Tibial nerve (tissue), 4 donors: ENCODE data around the gene OSTF1.

Experiments used
- EP300 ChIP-seq, 2 donors: sonication (generic); formaldehyde crosslinking; IDR thresholded peaks; one replicate each; pipeline ENCODE4 v1.6.1; 2017; ENCODE audit warnings: antibody characterized with exemption in 2 of 2, mild to moderate bottlenecking in 1 of 2
- POLR2A ChIP-seq, 2 donors: fragments of 450-650 bp; IDR thresholded peaks; one replicate each; pipeline ENCODE4 v1.6.1; 2017; ENCODE audit warnings: antibody characterized with exemption in 2 of 2, mild to moderate bottlenecking in 2 of 2, moderate library complexity in 2 of 2
- TF ChIP-seq, protein P1 (sequence below), 5 experiments: fragments of 200-600 bp in 3 of 5; fragments of 450-650 bp in 2 of 5; sonication (generic) in 3 of 5; IDR thresholded peaks; one replicate each; pipeline ENCODE4 v1.5.1; 2016 to 2019; ENCODE audit warnings: antibody characterized with exemption in 5 of 5, mild to moderate bottlenecking in 3 of 5, moderate library complexity in 2 of 5

DNA sequence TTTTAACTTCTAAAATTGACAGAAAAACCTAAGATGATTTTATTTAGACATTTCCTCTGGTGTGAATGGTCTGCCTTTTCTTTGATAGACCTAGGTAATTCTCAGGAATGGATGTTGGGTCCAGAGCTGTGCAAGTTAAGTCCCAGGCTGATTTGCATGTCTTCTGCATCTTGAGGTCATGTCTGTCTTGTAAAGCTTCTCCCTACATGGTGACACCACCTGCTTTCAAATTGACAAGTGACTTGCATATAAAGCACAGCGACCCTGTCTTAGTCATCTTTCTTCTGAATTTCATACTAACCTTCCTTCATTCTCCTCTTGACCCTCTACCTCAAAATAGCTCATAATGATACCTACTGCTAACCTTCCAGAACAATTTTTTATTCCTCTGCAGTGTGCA is 29.2 kb downstream of the OSTF1 start:
- TF ChIP-seq, protein P1, sequence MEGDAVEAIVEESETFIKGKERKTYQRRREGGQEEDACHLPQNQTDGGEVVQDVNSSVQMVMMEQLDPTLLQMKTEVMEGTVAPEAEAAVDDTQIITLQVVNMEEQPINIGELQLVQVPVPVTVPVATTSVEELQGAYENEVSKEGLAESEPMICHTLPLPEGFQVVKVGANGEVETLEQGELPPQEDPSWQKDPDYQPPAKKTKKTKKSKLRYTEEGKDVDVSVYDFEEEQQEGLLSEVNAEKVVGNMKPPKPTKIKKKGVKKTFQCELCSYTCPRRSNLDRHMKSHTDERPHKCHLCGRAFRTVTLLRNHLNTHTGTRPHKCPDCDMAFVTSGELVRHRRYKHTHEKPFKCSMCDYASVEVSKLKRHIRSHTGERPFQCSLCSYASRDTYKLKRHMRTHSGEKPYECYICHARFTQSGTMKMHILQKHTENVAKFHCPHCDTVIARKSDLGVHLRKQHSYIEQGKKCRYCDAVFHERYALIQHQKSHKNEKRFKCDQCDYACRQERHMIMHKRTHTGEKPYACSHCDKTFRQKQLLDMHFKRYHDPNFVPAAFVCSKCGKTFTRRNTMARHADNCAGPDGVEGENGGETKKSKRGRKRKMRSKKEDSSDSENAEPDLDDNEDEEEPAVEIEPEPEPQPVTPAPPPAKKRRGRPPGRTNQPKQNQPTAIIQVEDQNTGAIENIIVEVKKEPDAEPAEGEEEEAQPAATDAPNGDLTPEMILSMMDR (IDR thresholded peaks at IDR 0.05), result no peak
- TF ChIP-seq POLR2A (IDR thresholded peaks at IDR 0.05) (no peak), EP300 (IDR thresholded peaks at IDR 0.05) (no peak)
